OCI-LY3 (cell line): ENCODE data around the gene CNTFR.

ENCODE experiments used
- CTCF ChIP-seq: fragments of 200-600, 300-600 bp; sonication (generic); IDR thresholded peaks from 2 replicates; pipeline ENCODE4 v1.5.1; 2014; ENCODE audit warnings: antibody characterized with exemption, low read length, low read depth
- EZH2phosphoT487 ChIP-seq: fragments of 200-600 bp; shearing (Covaris generic); IDR thresholded peaks from 2 replicates; pipeline ENCODE4 v1.6.1; 2018; ENCODE audit warnings: antibody characterized with exemption, mixed run types, low read depth

GRCh38 chr9:34503406-34503805 is 86.1 kb downstream of the CNTFR start:
- no peak for TF ChIP-seq CTCF
- no peak for TF ChIP-seq EZH2phosphoT487
